Panc1 (cell line): ENCODE measurements around the gene DYNAP.

ENCODE experiments used
- CTCF ChIP-seq: fragments of 450-650 bp; IDR thresholded peaks from 2 replicates; pipeline ENCODE4 v1.5.1; 2017; ENCODE audit warnings: mild to moderate bottlenecking
- POLR2AphosphoS5 ChIP-seq: IDR thresholded peaks from 2 replicates; pipeline ENCODE4 v1.6.1; 2012; ENCODE audit warnings: mild to moderate bottlenecking, low read depth, low read length, moderate library complexity
- TCF7L2 ChIP-seq: IDR thresholded peaks from 2 replicates; pipeline ENCODE4 v1.6.1; 2011; ENCODE audit warnings: mild to moderate bottlenecking, low read depth, low read length, inconsistent platforms

- TF ChIP-seq CTCF, result no peak
- no peak for TF ChIP-seq TCF7L2
- TF ChIP-seq POLR2AphosphoS5, result no peak
These were observed 33.1 kb upstream of the DYNAP start for GRCh38 chr18:54557958-54558357.
